Stimulated activated CD8-positive, alpha-beta memory T cell treated with anti-CD3 and anti-CD28 coated beads, Interleukin-12 subunit alpha, Interleukin-12 subunit beta, amount 100 ng/mL, for 1 hour (primary cell): Measurements from ENCODE around the gene POGLUT2.

Experiments used
- DNase-seq: peaks from one replicate; pipeline ENCODE4 v3.0.0-alpha.2; 2020; ENCODE audit warnings: low read depth

The POGLUT2 gene

GRCh38 chr13:102768909-102769308 lies 29.9 kb downstream of the POGLUT2 start:
- DNase-seq: no peak

GRCh38 chr13:102763741-102764140 lies 35.0 kb downstream of the POGLUT2 start:
- DNase-seq: no peak

GRCh38 chr13:102761071-102761470 lies 37.7 kb downstream of the POGLUT2 start:
- no peak for DNase-seq

GRCh38 chr13:102758842-102759241 lies 39.9 kb downstream of the POGLUT2 start:
- DNase-seq: no peak

GRCh38 chr13:102757006-102757405 lies 41.8 kb downstream of the POGLUT2 start:
- no peak for DNase-seq

- no peak for DNase-seq
These were observed 46.9 kb downstream of the POGLUT2 start for GRCh38 chr13:102751886-102752285.

GRCh38 chr13:102742506-102742905 lies 56.3 kb downstream of the POGLUT2 start:
- no peak for DNase-seq

- no peak for DNase-seq
These were observed 56.7 kb downstream of the POGLUT2 start for GRCh38 chr13:102742101-102742500.
